ENCODE measurements around the gene TBC1D30. TPM values are rescaled to one million over a fixed set of nuclear protein-coding genes. Genes with fewer than 3 reads are reported as not detected.

TBC1D30 gene
- polyA plus RNA-seq, 3 donors from 2014 or later = 1.3 to 5.8 (median 1.7) TPM

DNA sequence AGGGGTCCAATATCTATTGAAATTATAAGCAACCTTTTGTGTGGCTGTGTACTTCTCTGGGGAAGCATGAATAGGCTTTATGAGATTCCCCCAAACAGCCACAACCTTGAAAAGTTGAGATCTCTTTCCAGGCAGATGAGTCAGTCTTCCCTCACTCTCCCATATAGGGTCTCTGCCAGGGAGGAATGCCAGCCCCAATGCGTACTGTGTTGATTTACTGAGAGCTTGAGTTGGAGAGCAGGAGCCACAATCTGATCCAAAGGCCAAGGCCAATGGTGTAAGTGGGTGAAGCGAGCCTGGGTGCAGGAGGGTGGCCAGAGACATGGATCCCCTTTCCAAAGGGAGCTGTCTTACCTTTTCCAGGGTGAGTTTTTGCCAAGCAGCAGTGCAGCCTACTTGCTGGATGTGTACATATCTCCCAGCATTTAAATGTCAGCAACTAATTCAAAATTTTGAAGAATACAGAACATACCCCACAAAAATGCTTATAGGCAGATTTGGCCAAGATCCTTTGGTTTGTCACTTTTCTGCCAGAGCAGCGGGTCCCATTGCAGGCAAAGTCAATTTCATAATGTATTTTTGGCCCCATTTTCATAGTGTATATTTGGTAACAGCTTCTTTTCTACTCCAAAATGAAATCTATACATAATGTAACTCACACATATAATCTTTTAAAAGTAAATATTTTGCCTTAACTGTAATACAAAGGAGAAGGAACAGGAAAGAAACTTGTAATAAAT, 88.2 kb downstream of the TBC1D30 start:
- H3K36me3 Mint-ChIP-seq = no peaks in the 10 kb centered on the region
- no peak for DNase-seq
- peaks cover 2 to 9% (median 4%) of the 10 kb centered on the region in 3 donors for H3K27me3 Mint-ChIP-seq (ENCODE audit: low read depth in 3 of 3)
- no peaks in the 10 kb centered on the region for H3K4me1 Mint-ChIP-seq
- H3K4me3 Mint-ChIP-seq = no peak overlapping the region
- H3K9me3 Mint-ChIP-seq = no peaks in the 10 kb centered on the region
- H3K27ac Mint-ChIP-seq = no peak overlapping the region

DNA sequence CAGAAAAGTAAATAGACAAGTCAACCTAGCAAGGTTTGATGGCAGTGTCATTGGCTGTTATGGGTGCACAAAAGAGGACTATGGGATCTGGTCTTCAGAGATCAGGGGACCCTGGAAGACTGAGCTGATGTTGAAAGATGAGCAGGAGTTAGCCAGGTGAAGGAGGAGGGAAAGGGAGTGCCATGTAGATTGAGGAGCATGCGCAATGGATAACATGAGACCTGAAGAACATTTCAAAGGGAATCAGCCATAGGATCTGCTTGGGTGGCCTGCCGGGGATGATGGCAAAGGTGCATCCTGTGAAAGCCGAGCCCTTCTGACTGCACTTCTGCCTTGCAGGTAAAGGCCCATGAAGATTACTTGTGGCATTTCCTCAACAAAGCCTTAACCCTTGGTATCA, 90.8 kb downstream of the TBC1D30 start:
- no peak for DNase-seq
- peaks cover 4 to 12% (median 5%) of the 10 kb centered on the region in 3 donors for H3K27me3 Mint-ChIP-seq (ENCODE audit: low read depth in 3 of 3)
- no peaks in the 10 kb centered on the region for H3K9me3 Mint-ChIP-seq
- no peaks in the 10 kb centered on the region for H3K36me3 Mint-ChIP-seq
- no peak overlapping the region for H3K27ac Mint-ChIP-seq
- H3K4me1 Mint-ChIP-seq = no peaks in the 10 kb centered on the region
- H3K4me3 Mint-ChIP-seq = no peak overlapping the region

DNA sequence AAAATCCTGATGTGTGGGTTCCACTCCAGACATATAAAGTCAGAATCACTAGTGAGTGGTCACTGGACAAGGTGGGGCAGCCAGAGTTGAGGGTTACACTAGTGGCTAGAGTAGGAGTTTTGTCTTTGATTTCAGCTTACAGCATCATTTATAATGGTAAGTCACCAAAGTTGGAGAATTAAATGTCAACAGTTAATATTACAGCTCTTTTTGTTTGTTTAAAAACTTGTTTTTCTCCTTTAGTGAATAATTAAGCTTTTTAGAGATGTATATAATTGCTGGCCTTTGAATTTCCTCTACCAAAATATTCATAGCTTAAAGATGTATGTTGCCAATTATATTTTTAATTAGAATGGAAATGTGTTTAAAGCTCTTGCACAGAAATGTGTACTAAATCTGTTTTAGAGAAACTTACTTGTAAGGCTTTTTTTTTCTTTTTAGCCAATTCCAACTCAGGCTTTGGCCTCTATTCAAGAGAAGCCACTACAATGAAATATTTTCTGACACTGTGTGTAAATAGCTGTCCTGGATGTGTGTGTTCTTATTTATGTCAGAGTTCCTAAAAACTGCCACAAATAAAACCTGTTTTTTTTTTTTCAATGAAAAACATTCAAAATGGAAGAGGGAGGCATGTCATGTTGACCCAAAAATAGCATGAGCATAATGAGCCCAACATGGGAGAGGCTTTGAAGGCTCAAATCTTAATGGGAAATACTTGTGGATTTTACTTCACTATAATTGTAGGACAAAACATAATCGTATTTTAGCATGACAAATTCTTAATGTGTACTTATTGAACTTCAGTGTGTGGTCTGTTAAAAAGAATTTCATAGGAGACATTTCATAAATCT, 92.2 kb downstream of the TBC1D30 start:
- H3K4me1 Mint-ChIP-seq = no peaks in the 10 kb centered on the region
- peaks cover 4 to 14% (median 6%) of the 10 kb centered on the region in 3 donors for H3K27me3 Mint-ChIP-seq (ENCODE audit: low read depth in 3 of 3)
- DNase-seq = no peak
- H3K36me3 Mint-ChIP-seq = no peaks in the 10 kb centered on the region
- no peak overlapping the region for H3K4me3 Mint-ChIP-seq
- H3K9me3 Mint-ChIP-seq = no peaks in the 10 kb centered on the region
- no peak overlapping the region for H3K27ac Mint-ChIP-seq

DNA sequence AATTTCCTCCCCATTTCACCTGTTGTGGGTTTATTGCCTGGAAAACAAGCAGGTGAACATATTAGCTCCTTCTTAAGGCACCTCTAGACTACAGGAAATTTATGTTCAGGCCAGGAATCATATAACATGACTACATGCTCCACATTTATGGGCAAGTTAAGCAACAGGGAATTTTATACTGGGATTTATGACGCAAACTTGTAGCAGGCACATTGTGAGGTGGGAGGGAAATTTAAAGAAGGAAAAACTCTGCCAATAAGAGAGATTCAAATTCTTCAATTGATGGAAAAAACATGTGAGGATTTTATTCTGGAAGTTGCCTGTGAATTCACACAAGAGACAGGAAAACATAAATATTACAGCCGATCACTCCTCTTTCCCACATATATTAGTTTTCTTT, 93.9 kb downstream of the TBC1D30 start:
- Mint-ChIP-seq H3K27ac (no peak overlapping the region), H3K4me3 (no peak overlapping the region), H3K27me3 (ENCODE audit: low read depth in 3 of 3) (peaks cover 4 to 8% (median 8%) of the 10 kb centered on the region in 3 donors)

DNA sequence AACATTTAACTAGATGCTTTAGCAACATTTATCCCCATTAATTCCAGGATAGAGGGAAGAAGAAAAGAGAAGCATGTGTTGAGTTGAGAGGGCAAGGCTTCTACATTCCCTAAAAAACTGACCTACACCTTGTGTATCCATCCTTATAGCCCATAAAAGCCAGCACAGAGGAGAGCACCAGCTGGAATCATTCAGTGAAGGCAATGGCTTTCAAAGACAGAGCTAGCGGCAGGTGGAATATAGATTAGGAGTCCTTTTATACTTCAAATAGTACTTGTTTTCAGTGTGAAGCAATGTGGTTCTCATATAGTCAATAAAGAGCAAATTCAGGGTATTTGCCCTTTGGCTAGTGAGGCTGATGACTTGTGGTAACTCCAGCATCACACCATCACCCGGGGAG, 94.4 kb downstream of the TBC1D30 start:
- Mint-ChIP-seq H3K4me1 (no peaks in the 10 kb centered on the region), H3K27ac (no peak overlapping the region), H3K9me3 (no peaks in the 10 kb centered on the region), H3K36me3 (no peaks in the 10 kb centered on the region), H3K4me3 (no peak overlapping the region), H3K27me3 (ENCODE audit: low read depth in 3 of 3) (peaks cover 4 to 8% (median 8%) of the 10 kb centered on the region in 3 donors)
- DNase-seq = no peak

More for the DNA sequence above, 93.9 kb downstream of the TBC1D30 start:
- DNase-seq = no peak
- H3K36me3 Mint-ChIP-seq = no peaks in the 10 kb centered on the region
- no peaks in the 10 kb centered on the region for H3K9me3 Mint-ChIP-seq
- H3K4me1 Mint-ChIP-seq = no peaks in the 10 kb centered on the region

DNA sequence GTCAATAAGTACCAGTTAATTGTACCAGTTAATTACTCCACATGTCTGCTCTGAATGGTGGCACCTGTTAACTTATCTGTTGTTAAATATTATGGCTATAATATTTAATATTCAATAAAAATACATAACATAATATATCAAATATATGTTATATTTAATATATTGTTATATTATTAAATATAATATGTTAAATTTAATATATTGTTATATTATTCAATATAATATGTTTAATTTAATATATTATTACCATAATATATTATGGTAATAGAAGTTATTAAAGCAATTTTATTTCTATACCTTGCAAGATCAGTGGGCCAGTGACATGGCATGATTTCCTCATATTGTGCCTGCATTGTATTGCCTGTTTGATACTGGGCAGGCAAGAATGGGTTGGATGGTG, 98.4 kb downstream of the TBC1D30 start:
- peaks cover 0 to 10% (median 6%) of the 10 kb centered on the region in 3 donors for H3K27me3 Mint-ChIP-seq (ENCODE audit: low read depth in 3 of 3)
- DNase-seq = no peak
- no peaks in the 10 kb centered on the region for H3K36me3 Mint-ChIP-seq
- H3K4me1 Mint-ChIP-seq = no peaks in the 10 kb centered on the region
- H3K9me3 Mint-ChIP-seq = no peaks in the 10 kb centered on the region
- no peak overlapping the region for H3K27ac Mint-ChIP-seq
- no peak overlapping the region for H3K4me3 Mint-ChIP-seq

DNA sequence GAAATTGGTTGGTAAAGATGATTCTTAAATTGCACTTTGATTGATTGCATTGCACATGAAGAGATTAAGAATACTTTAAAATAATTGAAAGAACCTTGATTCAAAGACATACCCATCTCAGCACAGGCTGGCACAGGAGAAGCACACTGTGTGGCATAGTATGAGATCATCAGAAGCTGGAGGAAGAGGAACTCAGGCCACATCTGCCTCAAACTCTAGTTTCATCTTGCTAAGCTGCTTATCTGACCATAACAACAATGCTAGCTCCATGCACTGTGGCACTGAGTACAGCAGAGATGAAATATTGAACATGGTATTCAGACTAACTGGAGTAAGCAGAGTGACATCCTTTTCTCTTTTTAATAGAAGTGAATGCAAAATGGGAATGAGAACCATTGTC, 99.1 kb downstream of the TBC1D30 start:
- no peaks in the 10 kb centered on the region for H3K36me3 Mint-ChIP-seq
- no peaks in the 10 kb centered on the region for H3K9me3 Mint-ChIP-seq
- H3K4me3 Mint-ChIP-seq = no peak overlapping the region
- DNase-seq = no peak
- no peak overlapping the region for H3K27ac Mint-ChIP-seq
- H3K27me3 Mint-ChIP-seq (ENCODE audit: low read depth in 3 of 3) = peaks cover 0 to 10% (median 6%) of the 10 kb centered on the region in 3 donors
- no peaks in the 10 kb centered on the region for H3K4me1 Mint-ChIP-seq

Other genes with a start within 250 kb of the TBC1D30 start
- gene RASSF3, start 214.2 kb upstream of the TBC1D30 start, polyA plus RNA-seq = 1 to 10 TPM; 5.2 to 6.2 (median 5.5) TPM
- 100 to 1,000 TPM in 2 of 3 donors, 10 to 100 TPM in 1; 64.5 to 113 (median 109) TPM for gene GNS, start 65.2 kb upstream of the TBC1D30 start, polyA plus RNA-seq

Measured in immature natural killer cell (primary cell).